Stimulated activated CD4-positive, alpha-beta T cell treated with anti-CD3 and anti-CD28 coated beads, Interleukin-12 subunit alpha, Interleukin-12 subunit beta, amount 100 ng/mL, for 24 hours (primary cell): Measurements from ENCODE around the gene RABGAP1.

Source experiments
- DNase-seq, 2 experiments: peaks; one replicate each; pipeline ENCODE4 v3.0.0-alpha.2; 2020; ENCODE audit warnings: low read depth in 2 of 2

The RABGAP1 gene

DNA sequence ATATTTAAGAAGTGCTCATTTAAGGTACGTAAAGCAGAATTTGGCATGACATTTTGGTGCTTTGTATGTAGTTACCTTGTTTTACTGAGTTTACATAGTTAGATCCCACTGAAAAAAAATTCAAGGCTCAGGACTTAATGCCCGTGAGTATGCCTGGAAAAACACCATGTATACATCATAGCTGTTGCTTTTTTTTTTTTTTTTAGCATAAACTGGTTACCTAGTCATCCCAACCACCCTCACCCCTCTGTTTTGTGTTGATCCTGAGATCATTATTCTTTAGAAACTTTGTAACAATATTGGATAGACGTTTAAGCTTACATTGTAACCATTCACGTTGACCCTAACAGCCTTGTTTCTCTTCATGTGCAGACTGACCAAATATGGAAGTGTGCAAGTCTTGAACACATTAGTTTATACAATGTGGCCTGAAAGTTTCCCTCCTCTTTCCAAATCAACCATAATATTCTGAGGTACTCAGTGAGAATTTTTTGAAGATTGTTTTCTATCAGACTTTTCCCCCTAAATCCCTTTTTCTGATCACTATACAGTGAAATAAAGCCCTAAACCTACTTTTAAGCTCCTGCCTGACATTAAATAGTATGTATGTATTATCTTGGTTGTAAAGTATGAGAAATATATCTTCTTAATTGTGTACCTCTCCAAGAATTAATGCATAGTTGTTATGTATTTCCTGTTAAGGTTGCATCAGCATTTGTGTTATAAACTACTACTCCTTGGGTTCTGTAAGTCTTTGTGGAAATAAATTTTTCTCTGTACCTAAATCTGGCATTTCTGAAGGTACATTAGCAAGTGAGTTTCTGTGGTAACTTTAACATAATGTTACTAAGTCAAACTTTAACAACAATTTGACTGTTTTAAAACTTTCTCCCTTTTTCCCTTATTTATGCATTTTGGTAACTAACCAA, 4.4 kb downstream of the RABGAP1 start:
- DNase-seq, result no peak

- no peak for DNase-seq
Measured at GRCh38 chr9:122946461-122947005, 5.7 kb downstream of the RABGAP1 start.

- no peak for DNase-seq
Measured at GRCh38 chr9:122948313-122948712, 7.5 kb downstream of the RABGAP1 start.

GRCh38 chr9:122949696-122950095, 8.9 kb downstream of the RABGAP1 start:
- DNase-seq, result no peak

- no peak for DNase-seq
Measured at GRCh38 chr9:122950263-122950662, 9.4 kb downstream of the RABGAP1 start.

DNA sequence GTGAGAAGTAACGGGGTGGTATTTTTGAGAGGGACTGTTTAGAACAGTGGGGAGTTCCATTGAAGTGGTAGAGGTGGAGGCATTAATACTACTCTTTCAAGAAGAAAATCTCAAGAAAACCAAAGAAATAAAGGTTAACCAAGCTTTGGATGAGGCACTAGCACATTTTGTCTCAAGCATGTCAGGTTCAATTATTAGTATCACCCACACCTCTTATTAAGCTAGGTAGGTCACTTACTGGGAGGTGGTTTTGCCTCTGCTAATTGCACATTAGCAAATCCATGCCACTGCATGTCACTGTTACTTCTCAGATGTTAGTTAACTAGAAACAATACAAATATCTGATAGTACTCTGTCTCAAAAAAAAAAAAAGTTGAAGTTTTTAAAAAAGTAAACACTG, 10.2 kb downstream of the RABGAP1 start:
- DNase-seq, result no peak

DNA sequence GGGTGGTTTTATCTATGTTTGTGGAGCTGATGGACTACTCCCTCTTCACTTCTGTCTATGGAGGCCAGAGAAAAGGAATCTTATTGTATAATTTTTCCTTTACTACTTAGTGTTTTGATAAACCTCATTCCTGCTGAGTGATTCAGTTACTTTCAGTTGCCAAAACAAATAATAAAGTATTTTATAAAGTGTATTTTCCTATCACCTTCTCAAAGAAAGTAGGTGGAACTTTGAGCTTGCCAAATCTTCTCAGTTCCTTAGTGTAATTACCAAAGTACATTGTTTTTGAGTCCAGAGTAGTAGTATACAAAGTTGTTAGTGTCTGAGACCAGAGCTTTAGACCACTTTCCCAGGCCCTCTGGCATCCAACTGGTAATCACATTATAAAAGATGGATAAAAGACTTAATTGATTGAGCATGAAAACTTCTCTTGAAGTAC, 13.5 kb downstream of the RABGAP1 start:
- DNase-seq, result no peak

DNA sequence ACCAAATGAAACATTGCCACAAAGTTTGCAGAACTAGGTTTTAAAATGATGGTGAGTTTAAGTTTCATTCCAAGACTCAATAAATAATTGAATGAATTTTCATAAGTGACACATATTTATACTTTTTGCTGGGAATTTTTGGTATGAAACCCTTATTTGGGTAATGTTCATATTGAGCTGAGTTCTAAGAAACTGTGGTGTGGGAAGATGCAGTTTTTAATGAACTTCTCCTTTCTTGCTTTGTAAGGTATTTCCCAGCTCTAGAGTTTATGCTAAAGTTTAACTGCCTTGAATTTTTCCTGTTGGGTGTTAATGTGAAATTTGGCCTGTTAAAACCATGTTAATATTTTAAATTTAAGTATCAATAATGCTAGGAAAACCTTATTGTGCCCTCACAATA, 15.1 kb downstream of the RABGAP1 start:
- DNase-seq, result no peak

GRCh38 chr9:122961139-122961538, 20.3 kb downstream of the RABGAP1 start:
- DNase-seq, result no peak

DNA sequence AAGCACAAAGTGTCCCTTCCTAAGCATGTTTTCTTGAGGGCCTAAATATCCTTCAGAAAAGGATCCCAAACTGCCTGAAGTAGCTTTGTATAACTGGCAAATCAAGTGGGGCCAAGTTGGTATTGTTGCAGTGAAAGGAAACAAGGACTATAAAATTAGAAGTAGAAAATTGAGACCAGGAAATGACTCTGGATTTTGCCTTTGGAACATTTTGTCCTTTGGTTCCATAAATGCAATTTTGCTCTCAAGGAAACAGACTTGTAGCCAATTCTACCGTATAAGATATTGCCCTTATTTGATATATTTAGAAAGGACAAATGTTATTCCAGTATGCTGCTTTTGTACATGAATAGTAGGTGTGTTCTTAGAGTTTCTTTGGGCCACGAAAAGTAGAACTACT, 34.4 kb downstream of the RABGAP1 start:
- DNase-seq, result no peak

- no peak for DNase-seq
Measured at GRCh38 chr9:122978601-122979000, 37.8 kb downstream of the RABGAP1 start.

DNA sequence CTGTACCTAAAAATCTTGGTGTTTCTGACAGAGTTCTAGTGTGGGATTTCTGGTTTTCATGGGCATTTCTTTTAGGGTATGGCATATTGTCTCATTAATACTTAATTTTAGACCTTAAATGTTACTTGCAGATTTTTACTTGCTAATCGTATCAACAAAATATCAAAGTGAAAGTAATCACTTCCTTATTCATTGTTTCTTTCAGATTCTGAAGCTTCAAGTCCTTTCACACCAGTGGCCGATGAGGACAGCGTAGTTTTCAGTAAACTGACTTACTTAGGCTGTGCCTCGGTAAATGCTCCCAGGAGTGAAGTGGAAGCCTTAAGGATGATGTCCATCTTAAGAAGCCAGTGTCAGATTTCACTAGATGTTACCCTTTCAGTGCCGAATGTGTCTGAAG, 45.2 kb downstream of the RABGAP1 start:
- DNase-seq, result no peak

DNA sequence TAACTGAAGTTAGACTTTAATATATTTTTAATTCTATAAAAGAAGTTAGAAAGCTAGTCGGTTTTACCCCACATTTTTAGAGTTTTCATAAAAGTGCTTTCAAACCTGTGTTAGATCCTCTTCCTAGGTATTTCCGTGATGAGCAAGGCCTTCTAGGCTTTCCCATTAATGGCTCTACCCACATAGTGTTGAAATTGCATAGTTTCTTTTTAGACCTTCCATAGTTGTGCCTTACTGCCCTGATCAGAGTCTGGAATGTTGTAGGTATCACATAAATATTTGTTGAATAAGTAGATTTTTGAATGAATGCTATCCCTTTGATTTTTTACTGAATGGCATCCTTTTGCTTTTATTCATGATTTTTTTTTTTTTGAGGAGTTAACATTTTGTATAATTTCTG, 47.3 kb downstream of the RABGAP1 start:
- DNase-seq, result no peak

DNA sequence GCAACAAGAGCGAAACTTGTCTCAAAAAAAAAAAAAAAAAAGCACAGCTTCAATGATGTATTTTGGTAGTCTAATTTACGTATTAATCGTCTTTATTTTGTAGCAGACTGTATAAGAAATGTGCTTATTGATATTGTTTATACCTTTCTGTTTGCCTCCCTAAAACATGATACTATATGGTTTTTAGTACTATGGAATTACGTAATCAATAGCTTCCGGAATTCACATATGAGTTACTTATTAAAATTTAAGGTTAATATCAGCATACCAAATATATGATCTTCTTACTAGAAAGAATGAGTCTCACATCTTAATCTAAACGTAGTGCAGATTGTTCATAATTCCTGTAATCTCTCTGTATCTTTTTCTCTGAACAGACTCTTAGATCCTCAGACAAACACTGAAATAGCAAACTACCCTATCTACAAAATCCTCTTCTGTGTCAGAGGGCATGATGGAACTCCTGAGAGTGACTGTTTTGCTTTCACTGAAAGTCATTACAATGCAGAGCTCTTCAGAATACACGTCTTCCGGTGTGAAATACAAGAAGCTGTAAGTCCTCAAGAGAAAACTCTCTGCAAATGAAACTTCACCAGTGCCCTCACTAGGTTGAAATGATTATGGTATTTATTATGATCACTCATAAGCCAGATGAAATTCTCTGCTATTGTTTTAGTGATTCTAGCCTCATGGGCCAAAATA, 48.3 kb downstream of the RABGAP1 start:
- DNase-seq, result no peak

- peak; percentile 5 to 8 for DNase-seq
Measured at GRCh38 chr9:122991370-122991830, 50.6 kb downstream of the RABGAP1 start.

DNA sequence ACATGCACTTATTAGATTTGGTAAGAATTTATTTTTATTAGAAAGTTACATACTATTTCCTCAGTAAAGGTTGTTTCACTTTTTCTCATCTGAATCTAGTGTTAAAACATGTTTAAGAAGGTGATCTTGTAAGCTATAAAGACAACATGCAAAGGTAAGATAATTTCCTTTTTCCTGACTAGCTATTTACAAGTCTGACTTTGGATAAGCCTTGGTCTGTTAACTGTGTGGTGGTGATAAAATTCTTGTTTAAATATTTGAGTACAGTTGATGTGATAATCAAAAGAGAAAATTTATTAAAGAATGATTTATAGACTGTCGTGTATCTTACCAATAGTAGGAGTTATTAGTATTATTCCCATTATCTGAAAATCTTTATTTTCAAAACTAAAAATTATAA, 55.8 kb downstream of the RABGAP1 start:
- no peak for DNase-seq

DNA sequence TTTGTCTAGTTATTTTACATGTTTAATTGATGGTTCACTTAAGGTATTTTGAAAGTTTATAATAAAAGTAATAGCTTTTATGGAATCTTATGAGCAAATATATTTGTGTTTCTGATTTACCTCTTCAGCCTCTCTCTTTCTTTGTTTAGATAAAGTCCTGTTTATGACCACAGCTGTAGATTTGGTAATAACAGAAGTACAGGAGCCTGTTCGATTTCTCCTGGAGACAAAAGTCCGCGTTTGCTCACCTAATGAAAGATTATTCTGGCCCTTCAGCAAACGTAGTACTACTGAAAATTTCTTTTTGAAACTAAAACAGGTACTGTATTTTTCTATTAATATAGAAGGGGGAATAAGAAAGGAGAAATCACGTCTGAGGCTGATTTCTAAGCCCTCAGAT, 57.6 kb downstream of the RABGAP1 start:
- DNase-seq, result no peak

DNA sequence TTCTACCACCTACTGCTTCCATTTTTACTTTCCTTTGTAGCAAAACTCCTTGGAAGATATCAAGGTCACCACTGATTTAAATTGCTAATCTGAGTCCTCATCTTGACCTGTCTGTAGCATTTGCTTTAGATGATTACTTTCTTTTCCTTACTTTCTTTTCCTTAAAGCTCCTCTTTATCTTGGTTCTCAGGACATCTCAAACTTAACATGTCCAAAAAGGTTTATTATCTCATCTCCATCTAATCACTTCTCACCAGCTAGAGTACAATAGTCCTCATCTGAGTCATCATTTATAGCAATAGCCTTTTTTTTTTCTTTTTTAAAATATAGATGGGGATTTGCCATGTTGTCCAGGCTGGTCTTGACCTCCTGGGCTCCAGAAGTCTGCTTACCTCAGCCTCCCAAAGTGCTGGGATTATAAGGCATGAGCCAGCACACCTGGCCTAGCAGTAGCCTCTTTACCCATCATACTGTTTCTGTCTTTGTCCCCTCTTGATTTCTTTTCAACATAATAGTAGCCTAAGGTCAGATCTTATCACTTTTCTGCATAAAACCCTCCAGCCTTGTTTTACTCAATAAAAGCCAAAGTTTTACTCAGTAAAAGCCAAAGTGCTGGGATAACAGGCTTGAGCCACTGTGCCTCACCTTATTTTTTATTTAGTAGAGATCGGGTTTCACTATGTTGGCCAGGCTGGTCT, 59.7 kb downstream of the RABGAP1 start:
- DNase-seq, result no peak

DNA sequence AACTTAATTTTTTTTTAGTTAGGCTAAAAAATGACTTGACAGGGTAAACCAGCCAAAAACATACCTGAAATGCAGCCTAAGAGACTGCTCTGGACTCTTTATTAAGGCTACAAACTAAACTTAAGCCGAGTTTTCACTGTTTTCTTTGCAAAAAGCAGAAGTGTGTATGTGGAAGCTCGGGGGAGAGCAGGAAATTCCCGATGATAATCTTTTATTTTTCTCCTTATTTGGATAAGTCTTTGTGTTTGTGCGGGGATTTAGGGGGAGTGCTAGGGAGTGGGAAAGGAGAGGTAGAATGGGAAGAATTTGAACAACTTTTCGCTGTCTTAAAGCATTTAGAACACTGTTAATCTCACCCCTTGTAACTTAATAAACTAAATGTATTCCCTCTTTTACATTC, 61.9 kb downstream of the RABGAP1 start:
- no peak for DNase-seq

DNA sequence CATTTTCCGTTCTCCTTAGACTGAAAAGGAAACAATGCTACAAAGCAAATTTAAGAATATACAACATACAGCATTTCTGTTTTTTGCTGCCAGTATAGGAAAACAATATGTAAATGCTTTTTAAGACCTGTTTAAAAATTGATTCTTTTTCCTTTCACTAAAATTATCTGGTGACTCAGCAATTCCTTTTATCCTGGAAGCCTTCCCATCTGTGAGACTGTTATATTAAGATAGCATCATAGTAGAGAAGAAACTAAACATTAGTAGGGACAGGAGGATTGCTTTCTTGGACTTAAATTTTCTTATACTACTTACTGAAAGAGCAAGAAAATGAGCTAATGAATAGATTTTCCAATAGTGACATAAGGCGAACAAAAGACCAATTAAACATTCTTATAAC, 62.6 kb downstream of the RABGAP1 start:
- no peak for DNase-seq

- no peak for DNase-seq
Measured at GRCh38 chr9:123005964-123006363, 65.1 kb downstream of the RABGAP1 start.

GRCh38 chr9:123007269-123007668, 66.4 kb downstream of the RABGAP1 start:
- no peak for DNase-seq
